ENCODE data around the gene RABEP1. TPM values are rescaled to one million over a fixed set of nuclear protein-coding genes. Genes with fewer than 3 reads are reported as not detected.

The RABEP1 gene
- total RNA-seq, 2 donors from 2014 or later: 42.8 to 77.0 TPM

GRCh38 chr17:5291683-5292350 lies 9.7 kb downstream of the RABEP1 start:
- no peaks in the 10 kb centered on the region for H3K9me3 Mint-ChIP-seq
- H3K4me1 Mint-ChIP-seq (ENCODE audit: low read depth in 2 of 2): peaks cover 15 to 28% of the 10 kb centered on the region in 2 donors
- H3K27ac Mint-ChIP-seq: no peak overlapping the region
- no peak for DNase-seq (ENCODE audit: low spot score)
- H3K4me3 Mint-ChIP-seq: no peak overlapping the region
- no peak for ATAC-seq
- no peaks in the 10 kb centered on the region for H3K36me3 Mint-ChIP-seq
- H3K27me3 Mint-ChIP-seq: no peaks in the 10 kb centered on the region

GRCh38 chr17:5297245-5297644 lies 15.2 kb downstream of the RABEP1 start:
- ATAC-seq (no peak), DNase-seq (ENCODE audit: low spot score) (no peak)
- H3K9me3 Mint-ChIP-seq: no peaks in the 10 kb centered on the region
- no peaks in the 10 kb centered on the region for H3K27me3 Mint-ChIP-seq
- H3K27ac Mint-ChIP-seq: no peak overlapping the region
- peaks cover 21 to 22% of the 10 kb centered on the region in 2 donors for H3K4me1 Mint-ChIP-seq (ENCODE audit: low read depth in 2 of 2)
- no peak overlapping the region for H3K4me3 Mint-ChIP-seq
- H3K36me3 Mint-ChIP-seq: no peaks in the 10 kb centered on the region

DNA sequence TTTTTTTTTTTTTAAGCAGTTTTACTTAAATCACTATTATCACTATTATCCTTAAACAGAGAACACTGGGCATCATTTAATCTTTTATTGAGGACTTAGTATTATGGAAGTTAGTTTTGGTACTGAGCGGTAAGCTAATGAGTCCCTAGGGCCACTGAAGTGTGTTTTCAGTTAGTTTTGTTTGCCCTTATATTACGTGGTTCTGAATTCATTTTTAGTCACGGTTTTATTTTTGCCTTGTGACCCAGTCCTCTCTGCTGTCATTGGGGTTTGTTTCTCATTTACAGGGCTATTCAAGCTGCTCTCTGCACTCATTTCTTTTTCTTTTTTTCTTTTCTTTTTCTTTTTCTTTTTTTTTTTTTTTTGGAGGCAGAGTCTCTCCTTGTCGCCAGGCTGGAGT lies 17.3 kb downstream of the RABEP1 start:
- no peaks in the 10 kb centered on the region for H3K9me3 Mint-ChIP-seq
- no peaks in the 10 kb centered on the region for H3K27me3 Mint-ChIP-seq
- H3K27ac Mint-ChIP-seq: peak overlapping the region in 1 of 2 donors; percentile 42
- H3K4me1 Mint-ChIP-seq (ENCODE audit: low read depth in 2 of 2): peaks cover 21 to 22% of the 10 kb centered on the region in 2 donors
- H3K36me3 Mint-ChIP-seq: no peaks in the 10 kb centered on the region
- H3K4me3 Mint-ChIP-seq: no peak overlapping the region
- no peak for DNase-seq (ENCODE audit: low spot score)
- ATAC-seq: no peak

DNA sequence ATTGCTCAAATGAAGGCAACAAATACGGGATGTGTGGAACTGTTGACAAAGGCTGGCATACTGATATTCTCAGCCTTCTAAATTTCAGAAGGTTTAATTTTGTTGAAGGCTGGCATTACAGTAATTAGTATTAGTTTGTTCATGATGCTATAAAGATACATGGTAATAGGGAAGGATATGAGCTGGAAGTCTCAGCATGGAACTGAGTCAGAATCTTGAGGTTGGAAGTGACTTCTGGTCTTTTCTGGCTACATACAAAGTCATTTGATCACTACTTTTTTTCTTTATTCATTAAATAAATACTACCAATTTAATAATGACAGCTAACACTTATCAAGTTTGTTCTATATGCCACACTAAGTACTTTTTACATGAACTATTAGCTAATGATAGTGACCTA lies 22.6 kb downstream of the RABEP1 start:
- DNase-seq (ENCODE audit: low spot score): no peak
- ATAC-seq: no peak
- peaks cover 32 to 34% of the 10 kb centered on the region in 2 donors for H3K4me1 Mint-ChIP-seq (ENCODE audit: low read depth in 2 of 2)
- H3K27me3 Mint-ChIP-seq: no peaks in the 10 kb centered on the region
- no peaks in the 10 kb centered on the region for H3K9me3 Mint-ChIP-seq
- no peak overlapping the region for H3K4me3 Mint-ChIP-seq
- no peaks in the 10 kb centered on the region for H3K36me3 Mint-ChIP-seq
- H3K27ac Mint-ChIP-seq: no peak overlapping the region

DNA sequence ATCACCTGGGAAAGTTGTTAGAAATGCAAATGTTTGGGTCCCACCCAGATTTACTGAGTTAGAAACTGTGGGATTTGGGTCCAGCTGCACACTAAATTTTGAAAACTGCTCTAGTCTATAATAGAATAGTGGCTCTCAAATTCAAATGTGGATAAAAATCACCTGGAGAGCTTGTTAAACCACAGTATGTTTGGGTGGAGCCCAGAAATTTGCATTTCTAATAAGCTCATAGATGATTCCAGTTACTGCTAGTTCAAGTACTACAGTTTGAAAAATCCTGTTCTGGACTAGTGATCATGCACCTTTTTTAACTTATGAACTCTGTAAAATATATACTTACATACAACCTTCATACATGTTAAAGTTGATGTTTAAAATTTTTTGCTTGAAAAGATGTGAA lies 27.8 kb downstream of the RABEP1 start:
- DNase-seq (ENCODE audit: low spot score) (no peak), ATAC-seq (no peak)
- Mint-ChIP-seq H3K4me3 (no peak overlapping the region), H3K4me1 (ENCODE audit: low read depth in 2 of 2) (peaks cover 20 to 21% of the 10 kb centered on the region in 2 donors), H3K27ac (no peak overlapping the region), H3K9me3 (no peaks in the 10 kb centered on the region), H3K36me3 (peaks cover 2% of the 10 kb centered on the region), H3K27me3 (no peaks in the 10 kb centered on the region)

DNA sequence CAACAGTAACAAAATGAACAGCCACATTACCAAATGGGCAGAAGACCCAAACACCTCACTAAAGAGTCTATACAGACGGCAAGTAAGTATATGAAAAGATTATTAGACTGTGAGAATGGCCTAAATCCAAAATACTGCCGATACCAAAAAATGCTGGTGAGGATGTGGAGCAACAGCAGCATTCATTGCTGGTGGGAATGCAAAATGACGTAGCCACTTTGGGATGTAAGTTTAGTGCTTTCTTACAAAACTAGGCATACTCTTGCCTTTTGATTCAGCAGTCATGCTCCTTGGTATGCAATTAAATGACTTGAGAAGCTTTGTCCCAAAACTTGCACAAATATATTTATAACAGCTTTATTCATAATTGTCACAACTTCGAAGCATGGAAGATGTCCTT lies 43.8 kb downstream of the RABEP1 start:
- no peaks in the 10 kb centered on the region for H3K27me3 Mint-ChIP-seq
- no peak overlapping the region for H3K4me3 Mint-ChIP-seq
- H3K9me3 Mint-ChIP-seq: peaks cover 5% of the 10 kb centered on the region
- H3K36me3 Mint-ChIP-seq: peaks cover 15% of the 10 kb centered on the region
- H3K4me1 Mint-ChIP-seq (ENCODE audit: low read depth in 2 of 2): peaks cover 19 to 22% of the 10 kb centered on the region in 2 donors
- ATAC-seq (no peak), DNase-seq (ENCODE audit: low spot score) (no peak)
- H3K27ac Mint-ChIP-seq: no peak overlapping the region

GRCh38 chr17:5329784-5330557 lies 47.9 kb downstream of the RABEP1 start:
- H3K36me3 Mint-ChIP-seq: no peaks in the 10 kb centered on the region
- no peaks in the 10 kb centered on the region for H3K27me3 Mint-ChIP-seq
- no peaks in the 10 kb centered on the region for H3K9me3 Mint-ChIP-seq
- peaks cover 18 to 27% of the 10 kb centered on the region in 2 donors for H3K4me1 Mint-ChIP-seq (ENCODE audit: low read depth in 2 of 2)
- peak overlapping the region in 1 of 2 donors; percentile 47 for H3K27ac Mint-ChIP-seq
- no peak for DNase-seq (ENCODE audit: low spot score)
- no peak for ATAC-seq
- peak overlapping the region; percentile 25 for H3K4me3 Mint-ChIP-seq

GRCh38 chr17:5330981-5331380 lies 48.9 kb downstream of the RABEP1 start:
- ATAC-seq (no peak), DNase-seq (ENCODE audit: low spot score) (no peak)
- H3K36me3 Mint-ChIP-seq: no peaks in the 10 kb centered on the region
- H3K4me3 Mint-ChIP-seq: no peak overlapping the region
- H3K27me3 Mint-ChIP-seq: no peaks in the 10 kb centered on the region
- no peak overlapping the region for H3K27ac Mint-ChIP-seq
- H3K4me1 Mint-ChIP-seq (ENCODE audit: low read depth in 2 of 2): peaks cover 18 to 27% of the 10 kb centered on the region in 2 donors
- H3K9me3 Mint-ChIP-seq: no peaks in the 10 kb centered on the region

GRCh38 chr17:5331506-5331905 lies 49.4 kb downstream of the RABEP1 start:
- no peak for DNase-seq (ENCODE audit: low spot score)
- Mint-ChIP-seq H3K4me1 (ENCODE audit: low read depth in 2 of 2) (peaks cover 14 to 22% of the 10 kb centered on the region in 2 donors), H3K27me3 (no peaks in the 10 kb centered on the region), H3K4me3 (no peak overlapping the region), H3K36me3 (no peaks in the 10 kb centered on the region), H3K27ac (no peak overlapping the region), H3K9me3 (no peaks in the 10 kb centered on the region)
- ATAC-seq: no peak

DNA sequence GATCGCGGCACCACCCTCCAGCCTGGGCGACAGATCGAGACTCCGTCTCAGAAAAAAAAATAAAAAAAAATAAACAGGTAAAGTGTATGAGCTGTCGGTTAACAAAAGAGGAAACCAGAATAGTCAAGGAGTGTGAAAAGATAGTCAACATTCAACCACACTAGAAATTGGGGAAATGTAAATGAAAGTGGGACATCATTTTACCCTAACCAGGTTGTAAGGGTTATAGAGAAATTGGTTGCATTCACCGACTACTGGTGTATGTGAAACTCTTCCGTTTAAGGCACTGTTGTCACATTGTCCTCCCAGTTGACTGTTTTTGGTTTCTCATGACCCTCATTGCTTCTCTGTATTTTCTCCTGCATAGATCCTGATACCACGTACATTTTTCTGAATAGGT lies 62.8 kb downstream of the RABEP1 start:
- ATAC-seq: no peak
- H3K27ac Mint-ChIP-seq: no peak overlapping the region
- H3K36me3 Mint-ChIP-seq: peaks cover 6% of the 10 kb centered on the region
- H3K27me3 Mint-ChIP-seq: no peaks in the 10 kb centered on the region
- no peaks in the 10 kb centered on the region for H3K4me1 Mint-ChIP-seq (ENCODE audit: low read depth in 2 of 2)
- no peaks in the 10 kb centered on the region for H3K9me3 Mint-ChIP-seq
- no peak for DNase-seq (ENCODE audit: low spot score)
- no peak overlapping the region for H3K4me3 Mint-ChIP-seq

DNA sequence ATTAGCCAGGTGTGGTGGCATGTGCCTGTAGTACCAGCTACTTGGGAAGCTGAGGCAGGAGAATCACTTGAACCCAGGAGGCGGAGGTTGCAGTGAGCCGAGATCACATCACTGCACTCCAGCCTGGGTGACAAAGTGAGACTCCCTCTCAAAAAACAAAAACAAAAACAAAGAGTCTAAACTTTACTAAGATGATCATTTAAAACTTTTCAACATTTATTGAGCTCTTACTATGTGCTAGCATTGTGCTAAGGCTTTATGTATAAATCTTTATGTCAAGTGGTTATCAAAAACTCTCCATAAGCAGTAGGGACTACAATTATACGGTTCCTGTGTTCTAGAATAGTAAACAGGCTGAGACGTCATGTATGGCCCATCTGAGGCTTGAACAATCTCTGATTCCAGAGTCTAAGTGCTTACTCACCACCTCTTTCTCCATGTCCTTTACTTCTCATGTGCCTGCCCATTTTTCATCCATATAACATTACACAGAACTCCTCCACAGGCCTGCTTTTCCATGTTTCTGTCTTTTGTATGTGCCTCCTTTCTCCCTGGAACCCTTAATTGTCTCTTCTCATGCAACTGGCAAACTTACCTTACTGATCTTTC lies 70.7 kb downstream of the RABEP1 start:
- no peak overlapping the region for H3K27ac Mint-ChIP-seq
- no peaks in the 10 kb centered on the region for H3K9me3 Mint-ChIP-seq
- ATAC-seq: no peak
- no peaks in the 10 kb centered on the region for H3K4me1 Mint-ChIP-seq (ENCODE audit: low read depth in 2 of 2)
- no peak for DNase-seq (ENCODE audit: low spot score)
- peaks cover 15% of the 10 kb centered on the region for H3K36me3 Mint-ChIP-seq
- H3K27me3 Mint-ChIP-seq: no peaks in the 10 kb centered on the region
- H3K4me3 Mint-ChIP-seq: no peak overlapping the region

GRCh38 chr17:5354310-5354709 lies 72.2 kb downstream of the RABEP1 start:
- DNase-seq (ENCODE audit: low spot score) (no peak), ATAC-seq (no peak)
- no peaks in the 10 kb centered on the region for H3K9me3 Mint-ChIP-seq
- H3K27ac Mint-ChIP-seq: no peak overlapping the region
- H3K36me3 Mint-ChIP-seq: peaks cover 9% of the 10 kb centered on the region
- H3K4me1 Mint-ChIP-seq (ENCODE audit: low read depth in 2 of 2): no peaks in the 10 kb centered on the region
- no peaks in the 10 kb centered on the region for H3K27me3 Mint-ChIP-seq
- no peak overlapping the region for H3K4me3 Mint-ChIP-seq

- DNase-seq (ENCODE audit: low spot score) (no peak), ATAC-seq (no peak)
- H3K4me1 Mint-ChIP-seq (ENCODE audit: low read depth in 2 of 2): no peaks in the 10 kb centered on the region
- H3K27me3 Mint-ChIP-seq: no peaks in the 10 kb centered on the region
- peaks cover 9% of the 10 kb centered on the region for H3K36me3 Mint-ChIP-seq
- no peak overlapping the region for H3K4me3 Mint-ChIP-seq
- H3K9me3 Mint-ChIP-seq: no peaks in the 10 kb centered on the region
- H3K27ac Mint-ChIP-seq: no peak overlapping the region
These were observed 72.9 kb downstream of the RABEP1 start for GRCh38 chr17:5354886-5355415.
